Measurements from ENCODE around the gene IQGAP3. TPM values are rescaled to one million over a fixed set of nuclear protein-coding genes. Genes with fewer than 3 reads are reported as not detected.

IQGAP3 gene
- total RNA-seq, 1 donor from 2014 or later = 0.36 TPM

GRCh38 chr1:156517748-156518147 lies 54.6 kb downstream of the IQGAP3 start:
- no peak for DNase-seq
- no peaks in the 10 kb centered on the region for H3K27me3 ChIP-seq (ENCODE audit: low read depth)
- H3K9me3 ChIP-seq (replicated peaks) = no peaks in the 10 kb centered on the region
- no peak overlapping the region for H3K27ac ChIP-seq (replicated peaks)
- H3K4me3 ChIP-seq = no peak overlapping the region
- H3K4me1 ChIP-seq = no peaks in the 10 kb centered on the region
- H3K36me3 ChIP-seq = no peaks in the 10 kb centered on the region
- TF ChIP-seq CTCF (IDR thresholded peaks at IDR 0.05; ENCODE audit: borderline replicate concordance) = no peak
- intact Hi-C loops (cut with micrococcal nuclease) = no loop called here

DNA sequence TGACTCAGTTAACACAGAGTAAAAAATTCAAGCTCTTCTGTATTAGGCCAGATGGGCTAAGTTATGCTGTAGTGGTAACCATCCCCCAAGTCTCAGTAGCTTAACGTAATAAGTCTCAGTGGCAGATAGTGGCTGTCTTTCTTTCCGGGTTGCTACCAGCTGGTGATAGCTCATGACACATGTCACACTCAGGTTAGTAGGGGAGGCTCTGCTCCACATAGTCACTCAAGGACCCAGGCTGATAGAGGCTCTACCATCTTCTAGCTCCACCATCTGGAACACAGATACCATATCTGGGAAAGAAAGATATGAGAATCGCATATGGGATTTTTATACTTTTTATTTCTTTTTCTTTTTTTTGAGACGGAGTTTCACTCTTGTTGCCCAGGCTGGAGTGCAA lies 55.5 kb downstream of the IQGAP3 start:
- H3K4me1 ChIP-seq = no peaks in the 10 kb centered on the region
- no peak overlapping the region for H3K4me3 ChIP-seq
- H3K9me3 ChIP-seq (replicated peaks) = no peaks in the 10 kb centered on the region
- H3K36me3 ChIP-seq = no peaks in the 10 kb centered on the region
- intact Hi-C loops (cut with micrococcal nuclease) = no loop called here
- no peaks in the 10 kb centered on the region for H3K27me3 ChIP-seq (ENCODE audit: low read depth)
- DNase-seq = no peak
- no peak overlapping the region for H3K27ac ChIP-seq (replicated peaks)
- no peak for TF ChIP-seq CTCF (IDR thresholded peaks at IDR 0.05; ENCODE audit: borderline replicate concordance)

DNA sequence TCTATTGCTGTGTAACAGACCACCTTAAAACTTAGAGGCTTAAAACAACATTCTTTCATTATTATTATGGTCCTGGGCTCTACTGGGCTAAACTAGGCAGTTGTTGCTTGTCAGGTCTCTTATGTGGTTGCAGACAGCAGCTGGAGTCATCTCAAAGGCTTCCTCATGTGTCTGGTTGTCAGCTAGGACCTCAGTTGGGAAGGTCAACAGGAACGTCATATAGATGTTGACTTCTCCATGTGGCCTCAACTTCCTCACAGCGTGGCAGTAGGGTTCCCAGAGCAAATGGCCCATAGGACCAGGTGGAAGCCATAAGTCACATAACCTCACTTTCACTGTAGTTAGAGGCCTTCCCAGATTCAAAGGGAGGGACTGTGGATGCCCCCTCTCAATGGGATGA lies 56.4 kb downstream of the IQGAP3 start:
- no peak for DNase-seq
- H3K4me3 ChIP-seq = no peak overlapping the region
- no peak overlapping the region for H3K27ac ChIP-seq (replicated peaks)
- no peaks in the 10 kb centered on the region for H3K36me3 ChIP-seq
- no peaks in the 10 kb centered on the region for H3K27me3 ChIP-seq (ENCODE audit: low read depth)
- peaks cover 5% of the 10 kb centered on the region for H3K4me1 ChIP-seq
- TF ChIP-seq CTCF (IDR thresholded peaks at IDR 0.05; ENCODE audit: borderline replicate concordance) = no peak
- intact Hi-C loops (cut with micrococcal nuclease) = no loop called here
- no peaks in the 10 kb centered on the region for H3K9me3 ChIP-seq (replicated peaks)

DNA sequence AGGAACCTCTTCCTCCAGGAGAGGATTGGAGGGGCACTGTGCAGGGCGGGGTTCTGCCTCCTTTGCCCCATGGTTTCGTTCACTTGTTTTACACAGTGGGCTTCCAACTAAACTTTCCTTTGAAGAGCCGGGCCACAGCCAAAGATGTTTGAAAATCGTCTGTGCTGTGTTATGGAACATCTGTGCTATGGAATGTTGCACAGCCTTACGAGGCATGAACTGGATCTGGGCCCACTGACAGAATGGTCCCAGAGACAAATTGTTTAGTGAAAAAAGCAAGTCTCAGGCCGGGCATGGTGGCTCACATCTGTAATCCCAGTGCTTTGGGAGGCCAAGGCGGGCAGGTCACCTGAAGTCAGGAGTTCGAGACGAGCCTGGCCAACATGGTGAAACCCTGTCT lies 59.2 kb downstream of the IQGAP3 start:
- intact Hi-C loops (cut with micrococcal nuclease) = no loop called here
- H3K27ac ChIP-seq (replicated peaks) = no peak overlapping the region
- H3K27me3 ChIP-seq (ENCODE audit: low read depth) = no peaks in the 10 kb centered on the region
- no peak overlapping the region for H3K4me3 ChIP-seq
- no peaks in the 10 kb centered on the region for H3K36me3 ChIP-seq
- TF ChIP-seq CTCF (IDR thresholded peaks at IDR 0.05; ENCODE audit: borderline replicate concordance) = no peak
- no peaks in the 10 kb centered on the region for H3K9me3 ChIP-seq (replicated peaks)
- no peak for DNase-seq
- H3K4me1 ChIP-seq = peaks cover 32% of the 10 kb centered on the region

DNA sequence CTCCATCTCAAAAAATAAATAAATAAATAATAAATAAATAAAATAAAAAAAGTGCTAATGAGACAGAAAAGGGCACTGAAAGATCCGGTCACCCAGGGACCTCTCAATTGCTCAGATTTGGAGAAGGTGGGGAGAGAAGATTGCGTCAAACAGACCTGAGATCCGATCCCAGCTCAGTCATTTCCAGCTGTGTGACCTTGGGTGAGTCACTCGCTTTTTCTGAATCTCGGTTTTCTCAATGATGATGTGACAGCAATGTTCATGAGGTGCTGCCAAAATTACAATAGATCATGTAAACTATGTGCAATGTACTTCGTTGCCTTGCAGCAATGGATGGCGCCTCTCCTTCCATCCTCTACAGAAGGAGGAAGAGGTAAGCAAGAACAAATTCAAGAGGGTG lies 60.7 kb downstream of the IQGAP3 start:
- no peak for TF ChIP-seq CTCF (IDR thresholded peaks at IDR 0.05; ENCODE audit: borderline replicate concordance)
- Histone ChIP-seq H3K27me3 (ENCODE audit: low read depth) (no peaks in the 10 kb centered on the region), H3K4me3 (no peak overlapping the region), H3K27ac (replicated peaks) (peak overlapping the region; percentile 100), H3K36me3 (no peaks in the 10 kb centered on the region), H3K9me3 (replicated peaks) (no peaks in the 10 kb centered on the region), H3K4me1 (peaks cover 40% of the 10 kb centered on the region)
- intact Hi-C loops (cut with micrococcal nuclease) = no loop called here
- no peak for DNase-seq

- no peaks in the 10 kb centered on the region for H3K9me3 ChIP-seq (replicated peaks)
These were observed 61.7 kb downstream of the IQGAP3 start for GRCh38 chr1:156510709-156511108.

More at GRCh38 chr1:156510709-156511108, 61.7 kb downstream of the IQGAP3 start:
- no peaks in the 10 kb centered on the region for H3K27me3 ChIP-seq (ENCODE audit: low read depth)
- TF ChIP-seq CTCF (IDR thresholded peaks at IDR 0.05; ENCODE audit: borderline replicate concordance) = no peak
- H3K4me3 ChIP-seq = peak overlapping the region; percentile 17
- DNase-seq = peak; percentile 85
- peak overlapping the region; percentile 100 for H3K27ac ChIP-seq (replicated peaks)
- H3K36me3 ChIP-seq = no peaks in the 10 kb centered on the region
- H3K4me1 ChIP-seq = peaks cover 49% of the 10 kb centered on the region
- intact Hi-C loops (cut with micrococcal nuclease) = no loop called here

All from left ventricle myocardium inferior (tissue), 1 donor.